ENCODE measurements around the gene ZNF276. TPM values are rescaled to one million over a fixed set of nuclear protein-coding genes. Genes with fewer than 3 reads are reported as not detected.

Gene ZNF276
- total and polyA plus RNA-seq, 2 of the 8 experiments (the other 6 are each of a cell fraction or from before 2014, with no cell fraction given), result 6.4 to 9.3 TPM

DNA sequence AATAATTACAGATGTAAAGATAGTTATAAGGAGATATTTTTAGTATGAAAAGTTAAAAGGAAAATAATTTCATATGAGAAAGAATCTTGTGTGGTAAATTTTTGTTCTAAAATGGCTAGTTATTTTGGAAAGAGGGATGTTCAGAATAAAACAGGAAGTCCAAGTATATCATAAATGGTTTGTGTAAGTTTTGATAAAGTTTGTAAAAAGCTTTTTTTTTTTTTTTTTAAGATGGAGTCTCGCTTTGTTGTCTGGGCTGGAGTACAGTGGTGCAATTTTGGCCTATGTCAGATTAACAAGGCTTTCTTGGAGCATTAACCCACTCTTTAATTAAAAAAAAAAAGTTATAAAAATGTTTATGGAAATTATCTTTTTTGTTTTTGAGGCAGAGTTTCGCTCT, 43.1 kb upstream of the ZNF276 start:
- no peak overlapping the region for H3K23ac ChIP-seq (ENCODE audit: insufficient read length)
- H4K5ac ChIP-seq (ENCODE audit: insufficient read length, low read depth, low read length), result no peak overlapping the region
- H3K4me2 ChIP-seq (ENCODE audit: insufficient read depth in 1 of 2, low read depth in 2 of 2, low read length in 2 of 2), result no peak overlapping the region
- H2BK120ac ChIP-seq (replicated peaks; ENCODE audit: low read depth, low read length), result no peak overlapping the region
- TF ChIP-seq TEAD4 (IDR thresholded peaks at IDR 0.05; ENCODE audit: low read depth, low read length) (no peak), SIX5 (IDR thresholded peaks at IDR 0.05; ENCODE audit: low read depth, low read length) (no peak), CHD1 (IDR thresholded peaks at IDR 0.05; ENCODE audit: low read depth, low read length) (no peak), SUZ12 (IDR thresholded peaks at IDR 0.05; ENCODE audit: low read length) (no peak), BRCA1 (IDR thresholded peaks at IDR 0.05; ENCODE audit: low read depth, low read length) (no peak), SP1 (IDR thresholded peaks at IDR 0.05; ENCODE audit: low read depth, low read length) (no peak), POU5F1 (IDR thresholded peaks at IDR 0.05; ENCODE audit: low read depth, low read length) (no peak), TCF12 (IDR thresholded peaks at IDR 0.05; ENCODE audit: low read depth, low read length) (no peak)
- TF ChIP-seq, protein P1, sequence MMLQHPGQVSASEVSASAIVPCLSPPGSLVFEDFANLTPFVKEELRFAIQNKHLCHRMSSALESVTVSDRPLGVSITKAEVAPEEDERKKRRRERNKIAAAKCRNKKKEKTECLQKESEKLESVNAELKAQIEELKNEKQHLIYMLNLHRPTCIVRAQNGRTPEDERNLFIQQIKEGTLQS (IDR thresholded peaks at IDR 0.05; ENCODE audit: insufficient read depth, low read depth, low read length), result no peak
- TF ChIP-seq, protein P2, sequence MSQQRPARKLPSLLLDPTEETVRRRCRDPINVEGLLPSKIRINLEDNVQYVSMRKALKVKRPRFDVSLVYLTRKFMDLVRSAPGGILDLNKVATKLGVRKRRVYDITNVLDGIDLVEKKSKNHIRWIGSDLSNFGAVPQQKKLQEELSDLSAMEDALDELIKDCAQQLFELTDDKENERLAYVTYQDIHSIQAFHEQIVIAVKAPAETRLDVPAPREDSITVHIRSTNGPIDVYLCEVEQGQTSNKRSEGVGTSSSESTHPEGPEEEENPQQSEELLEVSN (IDR thresholded peaks at IDR 0.05), result no peak
- H3K23me2 ChIP-seq (ENCODE audit: low read depth, low read length), result no peaks in the 10 kb centered on the region
- H3K79me2 ChIP-seq (ENCODE audit: control insufficient read depth in 1 of 2, insufficient read depth in 2 of 2, low read length in 2 of 2), result no peaks in the 10 kb centered on the region
- H2BK5ac ChIP-seq (ENCODE audit: low read depth, low read length), result no peak overlapping the region
- no peak overlapping the region for H3K27ac ChIP-seq (ENCODE audit: low read depth, low read length)
- ChIA-PET POLR2A (ENCODE audit: partially characterized antibody) (no interaction called here), CTCF (ENCODE audit: partially characterized antibody) (interaction anchor here (0.6 to 2.3 kb wide), 5 partner anchors 10 to 271 kb away, joined by 3 to 8 read pairs (median 3); no protein-coding TSS in a partner anchor)
- H3K9me3 ChIP-seq (ENCODE audit: insufficient read depth in 2 of 2, low read depth in 1 of 2, low read length in 1 of 2), result peaks cover 28 to 41% of the 10 kb centered on the region in 2 experiments
- no peaks in the 10 kb centered on the region for H3K27me3 ChIP-seq (replicated peaks in 1 of 4; ENCODE audit: control insufficient read depth in 3 of 4, extremely low read depth in 1 of 4, insufficient read depth in 3 of 4, low read length in 3 of 4)
- no peaks in the 10 kb centered on the region for H4K20me1 ChIP-seq (replicated peaks in 1 of 2; ENCODE audit: control insufficient read depth in 1 of 2, insufficient read depth in 2 of 2, low read length in 2 of 2)
- H2BK15ac ChIP-seq (ENCODE audit: low read length), result no peak overlapping the region
- no peak overlapping the region for H3K18ac ChIP-seq (ENCODE audit: extremely low read depth, low read length)
- no peak overlapping the region for H3K9ac ChIP-seq (replicated peaks in 1 of 4; ENCODE audit: extremely low read depth in 1 of 4, low read depth in 3 of 4, low read length in 3 of 4)
- H3K14ac ChIP-seq (ENCODE audit: insufficient read length), result no peak overlapping the region
- DNase-seq (ENCODE audit: low read depth in 1 of 2, low spot score in 2 of 2) (no peak), FAIRE-seq (no peak)
- no peak overlapping the region for H4K8ac ChIP-seq (ENCODE audit: extremely low read depth, insufficient read depth, low read length)
- H2AFZ ChIP-seq (ENCODE audit: low read length), result no peak overlapping the region
- H3K79me1 ChIP-seq (ENCODE audit: low read depth, low read length), result no peaks in the 10 kb centered on the region
- no peak overlapping the region for H2BK12ac ChIP-seq (ENCODE audit: low read depth, low read length)
- H3K56ac ChIP-seq (replicated peaks; ENCODE audit: insufficient read length, low read depth, low read length), result no peak overlapping the region
- H2AK5ac ChIP-seq (ENCODE audit: low read depth, low read length), result no peak overlapping the region
- no peak overlapping the region for H4K91ac ChIP-seq (replicated peaks; ENCODE audit: insufficient read length, low read length)
- no peak overlapping the region for H2BK20ac ChIP-seq (ENCODE audit: low read length)
- H3K36me3 ChIP-seq (ENCODE audit: control insufficient read depth in 2 of 4, insufficient read depth in 4 of 4, low read length in 3 of 4), result peaks cover 0 to 16% (median 3%) of the 10 kb centered on the region in 4 experiments; a peak in 3 of 8 replicates
- no peak overlapping the region for H3K4me3 ChIP-seq (ENCODE audit: extremely low read depth in 1 of 4, insufficient read depth in 2 of 4, low read depth in 3 of 4, low read length in 4 of 4)
- H3K4me1 ChIP-seq (replicated peaks in 1 of 4; ENCODE audit: control insufficient read depth in 3 of 4, insufficient read depth in 4 of 4, low read length in 3 of 4), result no peaks in the 10 kb centered on the region
- no peak overlapping the region for H3K4ac ChIP-seq (replicated peaks; ENCODE audit: insufficient read length, low read depth, low read length)
- WGBS, 2 experiments (ENCODE audit: extremely low coverage in 1 of 2, insufficient coverage in 1 of 2, insufficient read length in 1 of 2, insufficient replicate concordance in 2 of 2, low coverage in 1 of 2, low lambda C conversion rate in 2 of 2, missing lambda C conversion rate in 1 of 2), result 91% methylated on average over 2 of the region's 2 CpGs; no CpG with 5 or more reads in 1 of the 2 experiments

Measured in H1 (cell line).